Karpas-422 (cell line): ENCODE measurements around the gene ZC2HC1C. TPM values are rescaled to one million over a fixed set of nuclear protein-coding genes. Genes with fewer than 3 reads are reported as not detected.

Experiments used
- DNase-seq: peaks from one replicate; pipeline ENCODE4 v3.0.0-alpha.2; 2015
- H2AFZ ChIP-seq: fragments of 200-600 bp; sonication (generic); 2 replicates; pipeline ENCODE4 v1.6.1; 2014; ENCODE audit warnings: antibody characterized with exemption, low read length, mixed read lengths
- H3K27ac ChIP-seq: fragments of 200-600 bp; sonication (generic); 2 replicates; pipeline ENCODE4 v1.5.1; 2014; ENCODE audit warnings: mild to moderate bottlenecking, low read length, moderate library complexity
- H3K27me3 ChIP-seq: fragments of 200-600 bp; sonication (generic); 2 replicates; pipeline ENCODE4 v1.6.1; 2014; ENCODE audit warnings: low read length, mixed read lengths
- H3K36me3 ChIP-seq: fragments of 200-600 bp; sonication (generic); 2 replicates; pipeline ENCODE4 v1.6.1; 2014; ENCODE audit warnings: low read length, mixed read lengths; ENCODE audit not compliant: insufficient read depth
- H3K4me1 ChIP-seq: fragments of 200-600 bp; sonication (generic); 2 replicates; pipeline ENCODE4 v1.6.1; 2014; ENCODE audit warnings: mild to moderate bottlenecking, low read length, mixed read lengths
- H3K4me2 ChIP-seq: fragments of 200-600 bp; sonication (generic); 2 replicates; pipeline ENCODE4 v1.6.1; 2014; ENCODE audit warnings: low read length, low read depth, mild to moderate bottlenecking; ENCODE audit not compliant: poor library complexity, severe bottlenecking
- H3K4me3 ChIP-seq: fragments of 200-600 bp; sonication (generic); 2 replicates; pipeline ENCODE4 v1.5.1; 2014; ENCODE audit warnings: mild to moderate bottlenecking, antibody characterized with exemption, low read length, mixed read lengths
- H3K79me2 ChIP-seq: fragments of 200-600 bp; sonication (generic); 2 replicates; pipeline ENCODE4 v1.6.1; 2014; ENCODE audit warnings: mild to moderate bottlenecking, low read length, mixed read lengths
- H3K9ac ChIP-seq: fragments of 200-600 bp; sonication (generic); 2 replicates; pipeline ENCODE4 v1.6.0; 2014; ENCODE audit warnings: low read length
- H3K9me2 ChIP-seq: fragments of 200-600 bp; sonication (generic), shearing (Covaris generic); replicated peaks from 2 replicates; pipeline ENCODE4 v1.6.0; 2014; ENCODE audit warnings: mild to moderate bottlenecking, low read length, moderate library complexity; ENCODE audit not compliant: insufficient read depth
- H3K9me3 ChIP-seq: fragments of 300-700, 200-600 bp; sonication (generic); 2 replicates; pipeline ENCODE4 v1.6.1; 2014; ENCODE audit warnings: low read length, mixed read lengths
- H4K20me1 ChIP-seq: fragments of 200-600 bp; sonication (generic); 2 replicates; pipeline ENCODE4 v1.6.1; 2014; ENCODE audit warnings: mild to moderate bottlenecking, antibody characterized with exemption, low read length, low read depth; ENCODE audit not compliant: insufficient read depth
- total RNA-seq: library from RNA; depleted of rRNA; stranded (reverse); fragments of >200 nt; shearing (Covaris generic); gene quantifications from 2 replicates; pipeline ENCODE4 v1.2.3, GENCODE V29; 2014; ENCODE audit warnings: low replicate concordance

The ZC2HC1C gene
- total RNA-seq, 1 experiment from 2014 or later, result 1.1 TPM

DNA sequence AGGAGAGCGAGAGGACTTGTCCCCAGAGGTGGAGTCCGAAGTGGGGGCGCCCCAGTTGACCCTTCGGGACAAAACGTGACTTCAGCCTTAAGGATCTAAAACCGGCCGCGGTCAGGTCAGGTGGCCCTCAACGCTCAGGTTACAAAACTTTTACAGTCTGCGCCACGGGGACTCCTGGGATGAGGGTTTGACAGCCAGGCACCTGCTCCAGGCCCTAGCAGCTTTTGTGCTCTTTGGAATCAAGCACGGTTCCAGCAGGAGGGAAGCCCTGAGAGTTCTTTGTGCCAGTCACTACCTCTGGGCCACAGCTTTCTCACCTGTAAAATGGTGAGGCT lies 337 bp downstream of the ZC2HC1C start:
- H3K27me3 ChIP-seq, result no peaks in the 10 kb centered on the region
- H3K9me2 ChIP-seq, result no peaks in the 10 kb centered on the region
- peak overlapping the region; percentile 91 for H3K4me2 ChIP-seq
- H3K9me3 ChIP-seq, result no peaks in the 10 kb centered on the region
- peak overlapping the region; percentile 65 for H2AFZ ChIP-seq
- peak overlapping the region; percentile 63 for H3K4me3 ChIP-seq
- peaks cover 31% of the 10 kb centered on the region for H3K4me1 ChIP-seq
- no peak for DNase-seq
- no peak overlapping the region for H3K27ac ChIP-seq
- H3K79me2 ChIP-seq, result peaks cover 6% of the 10 kb centered on the region; the same call in 1 of the 2 replicates
- no peaks in the 10 kb centered on the region for H4K20me1 ChIP-seq
- no peaks in the 10 kb centered on the region for H3K36me3 ChIP-seq
- peak overlapping the region; percentile 62 for H3K9ac ChIP-seq

DNA sequence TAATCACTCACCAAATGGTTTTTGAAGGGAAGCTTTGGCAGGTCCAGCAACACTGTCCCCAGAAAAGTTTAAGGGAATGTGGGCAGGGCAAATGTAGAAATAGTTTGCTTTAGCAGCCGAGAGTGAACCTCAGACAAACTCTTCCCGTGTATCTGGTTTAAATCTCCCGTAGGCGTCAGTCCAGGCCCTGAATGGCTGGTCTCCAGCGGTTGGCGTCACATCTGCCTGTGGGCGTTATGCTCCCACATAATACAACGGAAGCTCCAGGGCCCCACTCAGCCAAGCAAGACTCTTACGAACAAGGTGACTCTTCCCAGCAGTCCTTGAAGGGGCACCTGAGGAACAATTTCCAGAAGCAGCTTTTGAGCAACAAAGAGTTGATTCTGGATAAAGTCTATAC lies 942 bp downstream of the ZC2HC1C start:
- no peak overlapping the region for H3K4me3 ChIP-seq
- no peak overlapping the region for H3K4me2 ChIP-seq
- no peaks in the 10 kb centered on the region for H3K36me3 ChIP-seq
- H2AFZ ChIP-seq, result no peak overlapping the region
- DNase-seq, result no peak
- H3K9ac ChIP-seq, result no peak overlapping the region
- H4K20me1 ChIP-seq, result no peaks in the 10 kb centered on the region
- no peaks in the 10 kb centered on the region for H3K9me2 ChIP-seq
- H3K79me2 ChIP-seq, result peaks cover 6% of the 10 kb centered on the region; the same call in 1 of the 2 replicates
- H3K4me1 ChIP-seq, result peaks cover 31% of the 10 kb centered on the region
- no peak overlapping the region for H3K27ac ChIP-seq
- H3K9me3 ChIP-seq, result no peaks in the 10 kb centered on the region
- no peaks in the 10 kb centered on the region for H3K27me3 ChIP-seq

GRCh38 chr14:75077794-75078193 lies 8.4 kb downstream of the ZC2HC1C start:
- Histone ChIP-seq H2AFZ (no peak overlapping the region), H3K9ac (no peak overlapping the region), H3K79me2 (no peaks in the 10 kb centered on the region), H3K27ac (no peak overlapping the region), H3K36me3 (peaks cover 19% of the 10 kb centered on the region), H3K4me1 (peaks cover 19% of the 10 kb centered on the region), H4K20me1 (no peaks in the 10 kb centered on the region), H3K27me3 (no peaks in the 10 kb centered on the region), H3K4me2 (no peak overlapping the region), H3K4me3 (no peak overlapping the region), H3K9me3 (no peaks in the 10 kb centered on the region), H3K9me2 (no peaks in the 10 kb centered on the region)
- DNase-seq, result no peak

GRCh38 chr14:75079521-75079920 lies 10.1 kb downstream of the ZC2HC1C start:
- Histone ChIP-seq H3K4me1 (peaks cover 19% of the 10 kb centered on the region), H3K9me2 (no peaks in the 10 kb centered on the region)

DNA sequence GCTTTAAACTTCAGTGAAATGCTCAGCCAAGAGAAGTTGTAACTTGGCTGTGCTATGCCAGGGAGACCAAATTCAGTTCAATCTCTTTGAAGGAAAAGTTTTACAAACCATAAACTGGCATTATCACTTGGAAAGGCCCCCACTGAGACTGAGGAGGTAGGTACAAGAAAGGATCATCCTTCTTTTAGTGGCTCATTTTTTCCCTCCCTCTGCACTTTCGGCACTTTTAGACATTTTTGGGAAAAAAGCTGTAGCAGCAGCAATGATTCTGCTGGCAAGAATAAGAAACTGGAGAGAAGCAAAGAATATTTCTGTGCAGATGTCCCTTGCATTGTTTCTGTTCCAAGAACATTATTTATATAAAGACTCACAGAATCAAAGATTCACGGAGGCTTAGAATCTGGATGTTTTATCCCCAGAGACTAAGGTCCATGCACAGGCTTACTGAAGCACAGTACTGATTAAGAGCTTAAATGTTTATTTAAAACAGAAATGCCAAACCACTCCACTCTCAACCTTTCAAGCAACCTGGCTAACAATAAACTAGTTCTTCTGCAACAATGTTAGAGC lies 12.3 kb downstream of the ZC2HC1C start:
- H3K4me3 ChIP-seq, result no peak overlapping the region
- H3K9me2 ChIP-seq, result no peaks in the 10 kb centered on the region
- H3K27me3 ChIP-seq, result no peaks in the 10 kb centered on the region
- H3K27ac ChIP-seq, result no peak overlapping the region
- no peaks in the 10 kb centered on the region for H3K79me2 ChIP-seq
- peaks cover 52% of the 10 kb centered on the region for H3K36me3 ChIP-seq
- H2AFZ ChIP-seq, result no peak overlapping the region
- H3K4me2 ChIP-seq, result no peak overlapping the region
- H3K4me1 ChIP-seq, result peaks cover 16% of the 10 kb centered on the region
- H4K20me1 ChIP-seq, result no peaks in the 10 kb centered on the region
- H3K9ac ChIP-seq, result no peak overlapping the region
- no peaks in the 10 kb centered on the region for H3K9me3 ChIP-seq
- DNase-seq, result no peak

More at GRCh38 chr14:75079521-75079920, 10.1 kb downstream of the ZC2HC1C start:
- DNase-seq, result no peak
- Histone ChIP-seq H4K20me1 (no peaks in the 10 kb centered on the region), H3K4me2 (no peak overlapping the region), H3K27me3 (no peaks in the 10 kb centered on the region), H3K9me3 (no peaks in the 10 kb centered on the region), H3K4me3 (no peak overlapping the region), H3K9ac (no peak overlapping the region), H3K36me3 (peaks cover 34% of the 10 kb centered on the region), H3K27ac (no peak overlapping the region), H3K79me2 (no peaks in the 10 kb centered on the region), H2AFZ (no peak overlapping the region)

DNA sequence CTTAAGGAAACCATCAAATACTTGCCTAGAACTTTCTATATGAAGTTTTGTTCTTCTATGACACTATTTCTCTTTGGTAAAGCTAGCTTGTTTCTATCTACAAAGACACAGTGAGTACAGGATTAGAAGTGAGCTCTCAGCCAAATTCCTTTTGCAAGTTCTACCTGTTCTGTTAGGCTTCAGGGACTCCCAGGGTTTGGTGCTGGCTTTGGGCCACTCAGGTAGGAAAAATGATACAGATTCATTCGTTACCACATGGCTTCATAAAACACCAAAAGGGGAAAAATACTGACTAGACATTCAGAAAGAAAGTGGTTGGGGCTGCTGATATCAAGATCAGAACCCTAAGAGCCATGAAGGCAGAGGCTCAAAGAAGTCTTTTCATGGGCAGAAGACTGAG lies 13.8 kb downstream of the ZC2HC1C start:
- no peak for DNase-seq
- Histone ChIP-seq H3K9me2 (no peaks in the 10 kb centered on the region), H3K9ac (no peak overlapping the region), H3K4me3 (no peak overlapping the region), H3K27ac (no peak overlapping the region), H3K27me3 (no peaks in the 10 kb centered on the region), H4K20me1 (no peaks in the 10 kb centered on the region), H3K4me2 (no peak overlapping the region), H3K79me2 (no peaks in the 10 kb centered on the region), H3K9me3 (no peaks in the 10 kb centered on the region), H3K4me1 (peaks cover under 1% of the 10 kb centered on the region), H3K36me3 (peaks cover 68% of the 10 kb centered on the region), H2AFZ (no peak overlapping the region)

- H3K9me2 ChIP-seq, result no peaks in the 10 kb centered on the region
- no peaks in the 10 kb centered on the region for H3K4me1 ChIP-seq
- H3K9ac ChIP-seq, result no peak overlapping the region
- H4K20me1 ChIP-seq, result no peaks in the 10 kb centered on the region
- no peaks in the 10 kb centered on the region for H3K9me3 ChIP-seq
- H3K36me3 ChIP-seq, result peaks cover 69% of the 10 kb centered on the region
- no peak overlapping the region for H3K4me3 ChIP-seq
- H2AFZ ChIP-seq, result no peak overlapping the region
- no peak for DNase-seq
- no peak overlapping the region for H3K4me2 ChIP-seq
- H3K27ac ChIP-seq, result no peak overlapping the region
- no peaks in the 10 kb centered on the region for H3K79me2 ChIP-seq
- no peaks in the 10 kb centered on the region for H3K27me3 ChIP-seq
Measured at GRCh38 chr14:75084513-75084912, 15.1 kb downstream of the ZC2HC1C start.

DNA sequence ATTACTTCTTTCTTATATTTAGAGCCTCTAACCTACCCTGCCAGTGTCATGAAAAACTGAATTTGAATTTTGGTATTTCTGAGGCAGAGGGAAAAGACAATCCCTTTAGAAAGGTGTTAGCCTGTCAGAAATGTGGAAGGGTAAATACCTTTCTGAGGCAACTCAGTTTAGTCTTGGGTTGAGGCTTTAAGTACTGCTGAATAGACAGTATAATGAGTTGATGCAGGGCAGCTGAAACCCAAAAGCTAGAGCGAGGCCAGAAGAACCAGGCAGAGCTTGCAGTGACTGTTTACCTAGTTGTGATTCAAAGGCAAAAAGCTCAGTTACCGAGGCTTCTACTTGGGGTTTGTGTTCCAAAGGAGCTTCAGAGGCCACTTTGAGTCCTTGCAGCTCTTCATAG lies 18.7 kb downstream of the ZC2HC1C start:
- H3K79me2 ChIP-seq, result no peaks in the 10 kb centered on the region
- H3K4me2 ChIP-seq, result no peak overlapping the region
- no peaks in the 10 kb centered on the region for H4K20me1 ChIP-seq
- H3K27me3 ChIP-seq, result no peaks in the 10 kb centered on the region
- no peaks in the 10 kb centered on the region for H3K4me1 ChIP-seq
- H3K36me3 ChIP-seq, result peaks cover 61% of the 10 kb centered on the region
- no peak for DNase-seq
- H3K9me2 ChIP-seq, result no peaks in the 10 kb centered on the region
- H3K9me3 ChIP-seq, result no peaks in the 10 kb centered on the region
- no peak overlapping the region for H3K9ac ChIP-seq
- no peak overlapping the region for H2AFZ ChIP-seq
- H3K27ac ChIP-seq, result no peak overlapping the region
- no peak overlapping the region for H3K4me3 ChIP-seq
